Measurements from ENCODE around the gene ADCY9. TPM values are rescaled to one million over a fixed set of nuclear protein-coding genes. Genes with fewer than 3 reads are reported as not detected.
"Not testable (repeated sequence)": the region's sequence is repeated elsewhere in the genome, so short reads cannot be mapped to it uniquely, and the experiment has no call there.

Gene ADCY9
- total RNA-seq: 49.6 TPM
- long read RNA-seq, full-length matches to known transcripts: 6 of 54 reads
- long read RNA-seq, partial matches to known transcripts: 19 of 54 reads
- long read RNA-seq, other reads (novel, unspliced or antisense): 29 of 54 reads

DNA sequence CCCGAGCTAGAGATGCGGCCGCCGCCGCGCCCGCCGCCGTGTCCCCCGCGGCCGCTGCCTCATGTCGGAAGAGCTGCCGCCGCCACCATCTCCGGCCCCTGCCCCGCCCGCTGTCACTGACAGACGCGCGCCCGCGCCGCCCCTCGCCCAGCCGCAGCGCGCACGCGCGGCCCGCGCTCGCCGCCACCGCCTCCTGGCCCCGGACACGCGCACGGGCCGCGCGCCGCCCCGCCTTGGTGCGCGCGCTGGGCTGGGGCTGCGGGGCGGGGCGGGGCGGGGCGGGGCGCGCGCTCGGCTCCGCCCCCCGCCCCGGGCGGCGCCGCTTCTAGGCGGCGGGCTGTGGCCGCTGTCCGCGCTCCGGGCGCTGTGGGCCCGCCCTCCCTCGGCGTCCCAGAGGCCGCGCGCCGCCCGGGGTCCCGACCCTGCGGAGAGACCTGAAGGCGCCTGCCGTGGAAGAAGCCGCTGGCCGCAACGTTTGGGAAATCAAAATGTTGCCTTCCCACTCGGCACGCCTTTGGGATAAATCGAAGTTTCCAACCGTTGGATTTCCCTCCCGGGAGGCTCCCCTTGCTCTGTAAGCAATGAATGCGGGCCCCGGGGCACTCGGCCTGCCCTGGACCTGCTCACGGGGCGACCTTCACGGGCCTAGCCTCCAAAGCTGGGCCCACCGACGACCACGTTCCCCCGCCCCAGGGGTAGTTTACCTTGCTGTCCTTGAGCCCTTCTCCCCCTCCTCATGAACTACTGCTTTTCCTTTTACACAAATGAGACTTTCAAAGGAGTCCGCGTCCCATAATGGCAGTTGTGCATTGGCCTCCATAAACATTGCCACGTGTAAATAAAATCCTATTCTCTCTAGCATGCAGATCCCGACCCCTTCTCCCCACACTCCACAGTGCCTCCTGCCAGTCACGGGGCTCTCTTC is at the start of gene ADCY9:
ADCY9 (minus strand) TSS at position 118 of the 925 bp plus-strand sequence. CDS start 1,000 bp downstream, outside the sequence.
- Histone ChIP-seq H3K27ac (peak within 1 kb of the TSS; percentile 80), H3K36me3 (no peaks in the 10 kb centered on the region), H3K9me3 (no peaks in the 10 kb centered on the region), H3K27me3 (no peaks in the 10 kb centered on the region), H3K4me3 (peak within 1 kb of the TSS; percentile 76), H3K4me1 (peaks cover 28% of the 10 kb centered on the region)
- TF ChIP-seq, protein P1, sequence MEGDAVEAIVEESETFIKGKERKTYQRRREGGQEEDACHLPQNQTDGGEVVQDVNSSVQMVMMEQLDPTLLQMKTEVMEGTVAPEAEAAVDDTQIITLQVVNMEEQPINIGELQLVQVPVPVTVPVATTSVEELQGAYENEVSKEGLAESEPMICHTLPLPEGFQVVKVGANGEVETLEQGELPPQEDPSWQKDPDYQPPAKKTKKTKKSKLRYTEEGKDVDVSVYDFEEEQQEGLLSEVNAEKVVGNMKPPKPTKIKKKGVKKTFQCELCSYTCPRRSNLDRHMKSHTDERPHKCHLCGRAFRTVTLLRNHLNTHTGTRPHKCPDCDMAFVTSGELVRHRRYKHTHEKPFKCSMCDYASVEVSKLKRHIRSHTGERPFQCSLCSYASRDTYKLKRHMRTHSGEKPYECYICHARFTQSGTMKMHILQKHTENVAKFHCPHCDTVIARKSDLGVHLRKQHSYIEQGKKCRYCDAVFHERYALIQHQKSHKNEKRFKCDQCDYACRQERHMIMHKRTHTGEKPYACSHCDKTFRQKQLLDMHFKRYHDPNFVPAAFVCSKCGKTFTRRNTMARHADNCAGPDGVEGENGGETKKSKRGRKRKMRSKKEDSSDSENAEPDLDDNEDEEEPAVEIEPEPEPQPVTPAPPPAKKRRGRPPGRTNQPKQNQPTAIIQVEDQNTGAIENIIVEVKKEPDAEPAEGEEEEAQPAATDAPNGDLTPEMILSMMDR (IDR thresholded peaks at IDR 0.05): no peak
- intact Hi-C loops (cut with DNase I): loop anchor here (10.0 kb wide), 1 partner anchor 62 kb away; no protein-coding TSS in a partner anchor
- peak; percentile 91 for DNase-seq
- peak; percentile 91 for ATAC-seq

DNA sequence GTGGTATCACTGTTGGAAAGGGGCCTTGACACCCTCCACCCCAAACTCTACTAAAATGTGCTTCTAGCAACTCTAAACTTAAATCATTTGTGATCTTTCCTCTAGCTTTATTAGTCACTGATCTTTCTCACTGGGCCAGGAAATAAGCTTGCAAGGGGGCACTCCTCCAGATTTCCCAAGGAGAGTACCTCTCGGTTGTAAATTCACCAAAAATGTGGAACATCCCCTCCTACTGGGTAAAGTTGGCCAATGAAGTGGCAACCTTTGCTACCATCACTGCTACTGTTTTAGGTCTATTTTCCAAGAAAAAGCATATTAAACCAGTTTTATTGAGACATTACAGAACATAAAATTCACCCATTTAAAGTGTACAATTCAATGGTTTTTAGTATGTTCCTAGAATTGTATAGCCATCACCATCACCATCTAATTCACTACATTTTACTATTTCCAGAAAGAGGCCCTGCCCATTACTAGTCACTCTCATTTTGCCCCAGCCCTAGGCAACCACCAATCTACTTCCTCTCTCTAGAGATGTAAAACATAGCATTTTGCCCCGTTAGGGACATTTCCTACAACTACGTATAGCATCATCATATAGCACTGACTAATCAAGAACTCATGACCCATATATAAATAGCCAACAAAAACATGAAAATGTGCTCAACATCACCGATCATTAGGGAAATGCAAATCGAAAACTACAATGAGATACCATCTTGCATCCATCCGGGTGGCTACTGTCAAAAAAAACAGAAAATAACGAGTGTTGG is 44.6 kb upstream of the ADCY9 start:
- H3K27ac ChIP-seq: no peak overlapping the region
- H3K27me3 ChIP-seq: no peaks in the 10 kb centered on the region
- no peak for DNase-seq
- TF ChIP-seq, protein P1 (IDR thresholded peaks at IDR 0.05): peak; percentile 8
- no peaks in the 10 kb centered on the region for H3K9me3 ChIP-seq
- H3K4me3 ChIP-seq: no peak overlapping the region
- no peaks in the 10 kb centered on the region for H3K36me3 ChIP-seq
- H3K4me1 ChIP-seq: no peaks in the 10 kb centered on the region
- intact Hi-C loops (cut with DNase I): no loop called here
- no peak for ATAC-seq

DNA sequence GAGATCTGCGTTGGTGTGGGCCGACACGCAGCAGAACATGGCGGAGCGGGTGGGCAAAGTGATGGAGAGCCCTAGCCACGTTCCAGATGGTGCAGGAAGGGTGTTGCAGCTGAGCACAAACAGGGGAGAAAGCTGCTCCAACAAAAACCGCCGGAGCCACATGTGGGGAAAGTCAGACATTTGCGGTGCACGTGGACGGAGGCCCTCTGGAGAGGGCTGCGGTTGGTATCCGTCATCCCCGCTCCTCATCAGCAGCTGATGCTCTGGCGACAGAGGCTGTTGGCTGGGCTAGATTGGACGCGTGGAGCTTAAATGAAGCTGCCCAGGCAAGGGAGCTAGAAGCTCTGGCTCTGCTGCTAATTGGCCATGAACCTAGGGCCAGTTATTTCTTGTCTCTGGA is 43.5 kb upstream of the ADCY9 start:
- Histone ChIP-seq H3K4me3 (no peak overlapping the region), H3K27ac (no peak overlapping the region), H3K36me3 (no peaks in the 10 kb centered on the region), H3K9me3 (no peaks in the 10 kb centered on the region), H3K4me1 (no peaks in the 10 kb centered on the region), H3K27me3 (no peaks in the 10 kb centered on the region)
- TF ChIP-seq, protein P1 (IDR thresholded peaks at IDR 0.05): no peak
- DNase-seq: no peak
- intact Hi-C loops (cut with DNase I): no loop called here
- no peak for ATAC-seq

DNA sequence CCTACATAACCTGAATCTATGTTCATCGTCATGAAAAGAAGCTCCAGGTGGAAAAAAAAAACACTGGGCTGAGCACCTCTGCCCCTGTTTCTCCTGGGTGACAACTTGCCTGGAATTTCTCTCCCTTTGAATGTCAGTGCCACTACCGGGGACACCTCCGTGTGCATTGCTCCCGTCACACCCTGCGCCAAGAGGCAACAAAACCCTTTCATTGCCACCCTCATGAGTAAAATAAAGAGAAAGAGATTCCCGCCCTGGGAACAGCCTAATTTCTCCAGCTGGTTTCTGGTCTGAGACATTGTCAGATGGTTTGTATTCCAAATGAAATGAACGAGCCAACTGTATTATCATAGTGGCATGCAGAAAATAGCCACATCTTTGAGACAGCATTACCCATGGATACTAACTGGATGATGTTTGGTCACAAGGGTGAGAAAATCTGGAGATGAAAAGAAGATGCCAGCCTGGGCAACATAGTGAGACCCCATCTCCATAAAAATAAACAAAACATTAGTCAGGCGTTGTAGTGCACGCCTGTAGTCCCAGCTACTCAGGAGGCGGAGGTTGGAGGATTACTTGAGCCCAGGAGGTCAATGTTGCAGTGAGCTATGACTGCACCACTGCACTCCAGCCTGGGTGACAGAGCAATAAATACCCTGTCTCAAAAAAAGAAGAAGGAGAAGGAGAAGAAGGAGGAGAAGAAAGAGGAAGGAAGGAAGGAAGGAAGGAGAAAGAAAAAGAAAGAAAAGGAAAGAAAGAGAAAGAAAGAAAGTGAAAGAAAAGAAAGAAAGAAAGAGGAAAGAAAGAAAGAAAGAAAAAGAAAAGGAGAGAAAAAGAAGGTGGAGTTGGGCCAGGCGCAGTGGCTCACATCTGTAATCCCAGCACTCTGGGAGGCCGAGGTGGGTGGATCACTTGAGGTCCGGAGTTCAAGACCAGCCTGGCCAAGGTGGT is 42.2 kb upstream of the ADCY9 start:
- Histone ChIP-seq H3K4me1 (no peaks in the 10 kb centered on the region), H3K36me3 (no peaks in the 10 kb centered on the region), H3K4me3 (no peak overlapping the region), H3K27ac (no peak overlapping the region), H3K9me3 (no peaks in the 10 kb centered on the region), H3K27me3 (no peaks in the 10 kb centered on the region)
- DNase-seq: no peak
- intact Hi-C loops (cut with DNase I): no loop called here
- TF ChIP-seq, protein P1 (IDR thresholded peaks at IDR 0.05): no peak
- no peak for ATAC-seq

DNA sequence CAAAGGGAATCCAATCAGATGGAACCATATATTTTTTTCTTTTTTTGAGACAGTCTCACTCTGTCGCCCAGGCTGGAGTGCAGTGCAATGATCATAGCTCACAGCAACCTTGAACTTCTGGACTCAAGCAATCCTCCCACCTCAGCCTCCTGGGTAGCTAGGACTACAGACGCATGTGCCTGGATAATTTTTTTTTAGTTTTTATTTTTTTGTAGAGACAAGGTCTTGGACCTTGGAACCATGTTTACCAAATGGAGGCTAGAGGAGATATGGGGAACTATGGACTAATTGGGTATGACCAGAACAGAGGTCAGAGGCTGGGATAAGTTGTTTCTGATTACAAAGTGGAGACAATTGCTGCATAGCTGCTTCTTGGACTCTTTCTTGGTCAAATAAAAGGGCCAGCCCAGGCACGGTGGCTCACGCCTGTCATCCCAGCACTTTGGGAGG is 41.2 kb upstream of the ADCY9 start:
- Histone ChIP-seq H3K36me3 (no peaks in the 10 kb centered on the region), H3K27ac (no peak overlapping the region), H3K27me3 (no peaks in the 10 kb centered on the region), H3K9me3 (no peaks in the 10 kb centered on the region), H3K4me3 (no peak overlapping the region), H3K4me1 (no peaks in the 10 kb centered on the region)
- DNase-seq: no peak
- TF ChIP-seq, protein P1 (IDR thresholded peaks at IDR 0.05): no peak
- ATAC-seq: no peak
- intact Hi-C loops (cut with DNase I): no loop called here

DNA sequence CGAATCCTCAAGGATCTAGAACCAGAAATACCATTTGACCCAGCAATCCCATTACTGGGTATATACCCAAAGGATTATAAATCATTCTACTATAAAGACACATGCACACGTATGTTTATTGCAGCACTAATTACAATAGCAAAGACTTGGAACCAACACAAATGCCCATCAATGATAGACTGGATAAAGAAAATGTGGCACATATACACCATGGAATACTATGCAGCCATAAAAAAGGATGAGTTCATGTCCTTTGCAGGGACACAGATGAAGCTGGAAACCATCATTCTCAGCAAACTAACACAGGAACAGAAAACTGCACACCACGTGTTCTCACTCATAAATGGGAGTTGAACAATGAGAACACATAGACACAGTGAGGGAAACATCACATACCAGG is 40.3 kb upstream of the ADCY9 start:
- ATAC-seq; intact Hi-C loops (cut with DNase I); H3K4me3 ChIP-seq; H3K27ac ChIP-seq; H3K9me3 ChIP-seq; H3K4me1 ChIP-seq; DNase-seq; H3K36me3 ChIP-seq; H3K27me3 ChIP-seq: not testable (repeated sequence)

DNA sequence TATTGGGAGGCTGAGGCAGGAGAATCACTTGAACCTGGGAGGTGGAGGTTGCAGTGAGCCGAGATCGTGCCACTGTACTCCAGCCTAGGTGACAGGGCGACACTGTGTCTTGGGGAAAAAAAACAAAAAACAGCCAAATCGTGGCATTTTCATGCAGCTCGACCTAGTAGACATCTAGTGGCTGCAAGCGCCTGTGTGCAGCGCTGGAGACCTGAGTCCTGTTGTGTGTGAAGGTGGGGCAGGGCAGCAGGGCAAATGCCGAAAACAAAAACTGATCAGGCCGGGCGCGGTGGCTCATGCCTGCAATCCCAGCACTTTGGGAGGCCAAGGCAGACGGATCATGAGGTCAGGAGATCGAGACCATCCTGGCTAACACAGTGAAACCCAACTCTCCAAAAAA is 37.1 kb upstream of the ADCY9 start:
- DNase-seq; H3K27ac ChIP-seq; intact Hi-C loops (cut with DNase I); ATAC-seq; H3K4me3 ChIP-seq; H3K9me3 ChIP-seq; H3K36me3 ChIP-seq; H3K4me1 ChIP-seq; H3K27me3 ChIP-seq: not testable (repeated sequence)

Data from upper lobe of right lung (tissue), 1 donor.